ENCODE data around the gene SLC15A5.

The SLC15A5 gene, protein sequence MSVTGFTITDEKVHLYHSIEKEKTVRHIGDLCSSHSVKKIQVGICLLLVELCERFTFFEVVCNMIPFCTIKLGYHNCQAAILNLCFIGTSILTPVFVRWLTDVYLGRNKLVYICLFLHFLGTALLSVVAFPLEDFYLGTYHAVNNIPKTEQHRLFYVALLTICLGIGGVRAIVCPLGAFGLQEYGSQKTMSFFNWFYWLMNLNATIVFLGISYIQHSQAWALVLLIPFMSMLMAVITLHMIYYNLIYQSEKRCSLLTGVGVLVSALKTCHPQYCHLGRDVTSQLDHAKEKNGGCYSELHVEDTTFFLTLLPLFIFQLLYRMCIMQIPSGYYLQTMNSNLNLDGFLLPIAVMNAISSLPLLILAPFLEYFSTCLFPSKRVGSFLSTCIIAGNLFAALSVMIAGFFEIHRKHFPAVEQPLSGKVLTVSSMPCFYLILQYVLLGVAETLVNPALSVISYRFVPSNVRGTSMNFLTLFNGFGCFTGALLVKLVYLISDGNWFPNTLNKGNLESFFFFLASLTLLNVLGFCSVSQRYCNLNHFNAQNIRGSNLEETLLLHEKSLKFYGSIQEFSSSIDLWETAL

DNA sequence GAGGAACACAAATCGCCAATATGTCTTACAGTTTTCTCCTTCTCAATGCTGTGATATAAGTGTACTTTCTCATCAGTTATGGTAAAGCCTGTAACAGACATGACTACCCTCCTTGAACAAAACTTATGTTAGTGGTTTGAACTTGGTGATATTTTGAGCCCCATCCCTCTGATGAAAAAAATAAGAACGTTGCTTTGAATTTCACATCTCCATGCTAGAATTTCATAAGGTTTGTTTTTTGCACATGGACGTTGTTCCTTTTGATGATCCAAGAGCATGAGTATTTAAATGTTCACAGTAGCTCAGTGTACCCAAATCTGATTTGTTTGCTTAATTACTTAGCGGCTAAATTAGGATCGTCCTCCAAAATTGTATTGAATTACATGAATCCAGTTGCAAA lies at the start of gene SLC15A5:
Gene SLC15A5, minus strand, starts transcription at position 101 of the 400 bp plus-strand sequence. Its CDS starts 0 bp downstream, at position 101.
- no peak for DNase-seq

DNA sequence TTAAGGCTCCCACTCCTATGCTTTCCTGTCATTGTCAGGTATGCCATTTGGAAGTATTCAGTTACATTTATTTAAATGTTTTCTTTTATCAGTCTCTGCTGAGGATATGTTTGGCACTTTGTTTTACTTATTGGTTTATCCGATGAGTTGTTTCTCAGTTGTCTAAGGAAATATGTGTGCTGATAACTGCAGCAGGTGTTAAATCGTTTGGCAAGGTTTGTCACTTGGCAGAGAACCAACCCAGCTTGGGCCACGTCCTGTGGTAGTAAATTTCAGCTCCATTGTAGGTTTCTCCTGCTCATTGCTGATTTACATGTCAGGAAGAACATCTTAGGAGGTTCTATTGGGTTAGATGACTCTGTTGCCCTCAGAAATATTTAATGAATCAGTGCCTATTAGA lies 47.9 kb upstream of the SLC15A5 start:
- DNase-seq, result peak; percentile 79 to 97

DNA sequence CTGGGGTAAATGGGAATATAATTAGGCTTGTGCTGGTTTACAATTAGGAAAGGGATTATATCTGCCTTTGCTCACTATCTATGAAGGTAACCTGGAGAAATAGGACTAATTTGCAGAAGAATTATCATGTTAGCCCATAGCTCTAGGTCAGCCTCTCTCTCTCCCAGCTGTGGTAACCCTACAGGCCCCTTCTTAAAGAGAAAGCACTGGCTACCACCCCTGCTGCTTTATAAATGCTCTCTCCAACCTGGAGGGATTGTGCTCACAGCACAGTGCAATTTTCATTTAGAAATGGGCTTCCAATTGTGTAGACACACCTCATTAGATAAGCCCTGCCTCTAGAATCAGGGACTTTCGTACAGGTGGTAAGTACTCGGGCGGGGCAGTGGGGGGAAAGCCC lies 47.3 kb upstream of the SLC15A5 start:
- peak; percentile 90 to 98 for DNase-seq

DNA sequence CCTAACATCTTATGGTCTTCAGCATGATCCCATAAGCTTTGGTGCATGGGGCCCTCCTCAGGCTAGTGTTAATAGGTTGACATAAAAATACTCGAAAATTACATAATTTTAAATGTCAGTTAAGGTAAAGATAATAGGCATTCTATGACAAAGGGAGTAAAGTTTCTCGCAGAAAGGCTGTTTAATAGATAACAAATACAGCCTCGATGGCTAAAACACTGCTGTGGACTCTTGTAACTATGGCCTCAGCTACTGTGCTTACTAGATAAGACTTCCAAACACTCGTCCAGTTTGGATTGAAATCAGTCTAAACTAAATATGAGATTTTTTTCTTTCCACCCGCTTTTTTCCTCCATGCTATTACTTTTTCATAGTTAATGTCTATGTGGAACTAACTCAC lies 46.8 kb upstream of the SLC15A5 start:
- peak; percentile 29 to 84 for DNase-seq

DNA sequence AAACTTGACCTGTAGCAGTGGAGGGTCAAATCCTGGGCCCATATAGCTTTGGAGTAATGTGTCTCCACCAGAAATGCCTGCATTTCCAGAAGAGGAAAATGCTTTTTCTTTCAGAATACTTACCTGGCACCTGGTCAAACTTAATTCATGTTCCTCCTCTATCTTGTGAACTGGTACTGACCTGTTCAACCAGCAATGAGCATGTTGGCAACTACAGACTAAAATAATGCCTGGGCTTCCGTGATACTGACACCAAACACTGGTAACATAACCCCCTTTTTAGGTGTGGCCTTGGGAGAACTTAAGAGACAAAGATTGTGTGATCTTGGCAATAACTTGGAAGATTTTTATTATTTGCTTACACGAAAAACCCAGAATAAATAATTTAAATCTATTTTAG lies 46.2 kb upstream of the SLC15A5 start:
- peak in 1 of 2 experiments; percentile 46 for DNase-seq

DNA sequence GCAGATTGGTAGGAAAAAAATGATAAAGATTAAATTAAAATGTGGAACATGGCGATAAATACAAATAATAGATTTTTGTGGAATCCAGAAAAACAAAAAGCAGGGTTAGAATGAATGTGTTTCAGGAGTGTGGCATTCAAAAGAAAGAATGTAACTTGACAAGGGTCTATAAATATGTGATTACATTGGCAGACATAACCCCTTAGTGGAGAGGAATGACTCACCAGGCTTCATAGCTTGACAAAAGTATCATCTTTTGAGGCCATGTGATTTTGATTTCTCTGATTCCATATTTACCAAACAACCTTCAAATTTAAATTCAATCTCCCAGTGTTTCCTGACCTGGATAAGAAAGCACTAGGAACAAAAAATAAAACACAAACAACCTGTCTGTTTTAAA lies 45.5 kb upstream of the SLC15A5 start:
- DNase-seq, result no peak

DNA sequence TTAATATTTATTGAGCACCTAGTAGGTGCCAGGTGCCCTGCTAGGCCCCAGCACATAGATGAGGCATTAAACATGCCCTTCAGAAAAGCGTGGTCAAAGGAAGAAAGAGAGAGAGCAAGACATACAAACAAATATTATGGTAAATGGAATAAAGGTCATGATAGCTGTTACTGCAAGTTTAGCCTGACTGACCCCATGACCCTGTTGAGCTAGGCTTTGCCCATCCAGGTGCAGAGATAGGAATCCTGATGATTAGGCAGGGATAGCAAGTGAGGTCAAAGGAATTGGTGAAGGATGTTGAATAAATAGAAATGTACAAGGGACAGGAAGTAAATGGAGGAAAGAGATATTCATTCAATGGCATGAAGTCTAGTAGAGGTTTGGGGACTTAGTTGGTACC lies 33.4 kb upstream of the SLC15A5 start:
- DNase-seq, result no peak

DNA sequence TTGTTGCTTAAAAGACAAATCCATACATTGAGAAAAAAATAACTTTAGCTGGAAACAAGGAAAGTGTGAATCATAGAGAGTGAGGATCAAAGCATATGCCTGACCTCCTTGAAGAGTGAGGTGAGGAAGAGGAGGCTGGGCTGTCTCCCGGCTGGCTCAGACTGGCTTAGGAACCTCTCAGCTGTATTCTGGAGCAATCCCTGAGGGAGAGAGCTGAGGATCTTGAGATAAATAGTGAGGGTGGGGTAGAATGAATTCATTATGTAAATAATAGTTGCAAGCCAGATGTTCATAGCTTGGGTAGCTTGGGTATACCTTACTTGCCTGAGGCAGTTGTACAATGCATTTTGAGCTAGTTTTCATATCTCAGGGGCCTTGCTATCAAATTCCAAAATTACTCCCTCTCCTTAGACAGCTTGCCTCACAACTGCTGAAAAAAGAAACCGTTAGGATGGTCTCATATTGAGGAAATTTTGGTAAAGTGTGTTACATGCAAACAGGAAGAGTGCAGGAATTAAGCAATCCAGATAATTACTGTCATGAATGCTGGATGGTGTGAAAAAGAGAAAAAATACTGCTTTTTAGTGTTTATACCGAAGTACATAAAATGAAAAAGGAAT lies 30.5 kb upstream of the SLC15A5 start:
- no peak for DNase-seq

DNA sequence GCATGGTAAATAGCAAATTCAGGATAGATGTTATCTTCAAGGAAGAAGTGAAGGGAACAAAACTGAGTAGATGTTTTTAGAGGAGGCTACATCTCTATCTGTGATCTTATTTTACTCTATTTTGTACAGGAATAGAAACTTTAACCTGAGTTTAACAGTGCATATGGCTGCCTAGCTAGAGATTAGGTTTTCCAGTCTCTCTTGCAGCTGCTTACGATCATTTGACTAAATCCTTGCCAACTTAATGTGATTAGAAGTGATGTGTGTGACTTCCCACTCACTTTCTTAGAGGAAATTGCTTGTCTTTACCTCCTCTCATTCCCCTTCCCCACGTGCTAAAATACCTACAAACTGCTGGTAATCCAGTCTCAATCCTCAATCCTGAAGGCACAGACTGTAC lies 26.5 kb upstream of the SLC15A5 start:
- DNase-seq, result no peak

DNA sequence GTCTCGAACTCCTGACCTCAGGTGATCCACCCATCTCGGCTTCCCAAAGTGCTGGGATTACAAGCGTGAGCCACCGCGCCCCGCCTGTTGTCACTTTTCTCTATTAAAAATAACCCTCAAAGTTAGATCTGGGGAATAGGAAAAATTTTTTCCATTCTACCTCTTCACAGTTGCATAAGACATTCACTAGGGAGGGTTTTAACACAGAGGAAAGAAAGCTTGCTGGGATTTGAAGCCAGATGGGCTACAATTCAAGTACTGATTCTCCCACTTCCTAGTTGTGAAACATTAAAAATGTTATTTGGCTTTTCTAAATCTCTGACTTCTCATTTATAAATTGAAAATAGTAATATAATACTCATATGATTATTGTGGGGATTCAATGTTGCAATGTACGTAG lies 23.3 kb upstream of the SLC15A5 start:
- DNase-seq, result no peak

DNA sequence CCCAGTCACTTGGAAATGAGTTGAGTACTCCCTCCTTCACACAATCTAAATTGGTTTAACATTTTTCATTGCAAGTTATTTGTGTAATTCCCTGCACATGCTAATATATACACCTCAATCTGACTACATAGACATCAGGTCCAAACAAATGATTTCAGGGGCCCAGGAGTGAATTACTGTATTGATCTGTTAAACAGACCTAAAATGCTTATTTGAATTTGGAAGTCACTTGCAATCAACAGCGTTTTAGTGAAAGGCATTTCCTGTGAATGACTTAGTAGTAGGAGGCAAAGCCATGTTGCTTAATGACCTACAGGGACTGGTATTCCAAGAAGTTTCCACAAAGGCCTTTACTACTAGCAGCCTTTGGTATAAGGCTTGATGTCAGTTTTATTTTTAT lies 22.6 kb upstream of the SLC15A5 start:
- no peak for DNase-seq

DNA sequence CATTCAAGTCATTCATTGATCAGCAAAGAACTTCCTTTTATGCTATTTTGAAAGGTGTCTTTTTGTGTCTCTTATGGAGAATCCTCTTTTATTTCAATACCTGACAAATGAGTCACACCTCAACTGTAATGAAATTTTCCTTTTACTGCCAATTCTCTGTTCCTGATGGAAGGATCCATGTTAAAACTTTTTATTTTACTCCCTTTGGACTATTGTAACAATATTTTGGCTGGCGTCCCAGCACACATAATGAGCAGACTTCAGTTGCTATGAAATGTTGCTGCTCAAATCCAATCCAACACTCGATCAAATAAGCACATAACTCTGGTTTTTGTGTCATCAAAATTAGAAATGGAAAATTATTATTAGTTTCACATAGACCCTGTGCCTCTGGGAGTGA lies 21.9 kb upstream of the SLC15A5 start:
- DNase-seq, result no peak

DNA sequence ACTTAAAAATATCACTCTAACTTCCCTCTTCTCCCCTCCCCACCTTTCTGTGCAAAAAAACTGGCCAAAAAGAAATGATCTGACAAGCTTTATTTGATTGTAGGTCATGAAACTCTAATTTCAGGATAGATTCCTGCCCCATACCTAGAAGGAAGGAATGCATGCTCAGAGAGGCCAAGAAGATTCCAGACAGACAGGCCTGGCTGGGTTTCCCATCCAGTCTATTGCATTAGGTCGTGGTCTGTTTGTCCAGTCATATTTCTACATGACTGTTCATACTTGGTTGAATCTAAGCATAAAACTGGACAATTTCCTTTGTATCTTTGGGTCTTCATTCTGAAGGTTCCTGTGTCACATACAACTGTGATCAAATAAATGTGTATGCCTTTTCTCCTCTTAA lies 20.0 kb upstream of the SLC15A5 start:
- no peak for DNase-seq

DNA sequence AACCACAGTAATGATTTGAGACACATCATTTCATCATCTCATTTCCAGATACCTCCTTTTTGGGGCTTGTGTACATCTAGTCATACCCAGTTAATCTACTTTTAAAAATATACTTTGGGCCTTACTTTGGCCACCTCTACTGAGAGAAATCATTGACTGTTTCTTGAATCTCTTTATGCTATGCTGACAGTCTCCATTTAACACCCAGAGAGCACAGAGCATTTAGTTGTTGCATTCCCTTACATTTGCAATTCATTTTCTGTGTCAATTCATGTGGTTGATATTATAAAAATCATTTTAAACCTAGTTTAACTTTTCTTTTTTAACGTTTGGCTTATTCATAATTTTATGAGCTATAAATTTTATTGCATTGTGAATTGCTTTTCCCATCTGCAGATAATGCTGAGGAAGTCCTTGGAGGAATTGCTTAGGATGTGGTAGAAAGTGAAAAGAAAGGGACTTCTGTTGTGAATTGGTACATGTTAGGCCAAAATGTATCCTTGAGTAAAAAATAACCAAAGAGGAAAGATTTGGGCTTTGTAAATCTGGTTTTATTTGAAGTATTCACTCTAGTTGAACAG lies 17.0 kb upstream of the SLC15A5 start:
- DNase-seq, result no peak

DNA sequence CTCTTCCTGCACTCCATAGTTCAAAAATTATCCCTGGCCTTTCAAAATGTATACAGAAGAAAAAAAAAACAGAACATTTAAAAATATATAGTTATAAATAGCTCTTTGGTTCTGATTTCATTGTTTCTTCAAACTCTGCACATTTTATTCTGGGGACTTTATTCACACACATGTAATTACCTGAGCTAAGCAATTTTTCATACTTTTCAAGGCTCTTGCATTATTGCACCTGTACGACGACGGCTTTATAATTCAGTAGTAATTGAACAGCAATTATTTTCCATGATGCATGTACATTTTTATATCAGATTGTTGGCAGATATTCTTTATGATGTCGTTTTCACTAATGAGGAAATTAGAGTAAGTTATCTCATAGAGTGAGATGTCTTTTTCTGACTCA lies 13.5 kb upstream of the SLC15A5 start:
- DNase-seq, result no peak

DNA sequence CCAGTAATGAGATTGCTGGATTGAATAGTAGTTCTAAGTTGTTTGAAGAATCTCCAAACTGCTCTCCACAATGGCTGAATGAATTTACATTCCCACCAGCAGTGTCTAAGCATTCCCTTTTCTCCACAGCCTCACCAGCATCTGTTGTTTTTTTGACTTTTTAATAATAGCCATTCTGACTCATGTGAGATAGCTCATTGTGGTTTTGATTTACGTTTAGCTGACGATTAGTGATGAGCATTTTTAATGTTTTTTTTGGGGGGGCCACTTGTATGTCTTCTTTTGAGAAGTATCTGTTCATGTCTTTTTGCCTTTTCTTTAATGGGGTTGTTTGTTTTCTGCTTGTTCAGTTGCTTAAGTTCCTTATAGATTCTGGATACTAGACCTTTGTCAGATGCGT lies 8.1 kb upstream of the SLC15A5 start:
- DNase-seq, result no peak

DNA sequence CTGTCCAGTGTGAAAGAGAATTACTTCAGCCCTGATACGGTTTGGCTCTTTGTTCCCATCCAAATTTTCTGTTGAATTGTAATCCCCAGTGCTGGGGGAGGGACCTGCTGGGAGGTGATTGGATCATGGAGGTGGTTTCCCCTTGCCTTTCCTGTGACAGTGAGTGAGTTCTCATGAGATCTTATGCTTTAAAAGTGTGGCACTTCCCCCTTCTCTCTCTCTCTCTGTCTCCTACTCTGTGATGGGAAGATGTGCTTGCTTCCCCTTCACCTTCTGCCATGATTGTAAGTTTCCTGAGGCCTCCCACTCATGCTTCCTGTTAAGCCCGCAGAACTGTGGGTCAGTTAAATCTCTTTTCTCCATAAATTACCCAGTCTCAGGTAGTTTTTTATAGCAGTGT lies 5.5 kb upstream of the SLC15A5 start:
- DNase-seq, result no peak

DNA sequence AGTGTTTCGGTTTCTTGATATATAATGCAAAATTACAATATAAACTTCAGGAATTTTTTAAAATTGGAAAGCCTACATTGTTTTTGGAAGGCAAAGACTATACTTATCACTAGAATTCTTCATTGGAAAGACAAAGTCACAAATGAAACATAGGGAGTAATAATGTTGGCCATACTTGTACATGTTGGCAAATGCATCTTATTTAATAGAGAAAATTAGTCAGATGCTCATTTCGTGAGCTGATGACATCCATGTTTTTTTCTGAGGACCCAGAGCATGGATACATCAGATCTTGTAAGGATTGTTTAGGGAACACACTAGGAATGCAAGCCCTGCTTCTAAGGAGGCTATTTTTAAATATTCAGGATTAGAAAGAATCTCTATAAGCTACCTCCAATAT lies 4.6 kb upstream of the SLC15A5 start:
- DNase-seq, result no peak

DNA sequence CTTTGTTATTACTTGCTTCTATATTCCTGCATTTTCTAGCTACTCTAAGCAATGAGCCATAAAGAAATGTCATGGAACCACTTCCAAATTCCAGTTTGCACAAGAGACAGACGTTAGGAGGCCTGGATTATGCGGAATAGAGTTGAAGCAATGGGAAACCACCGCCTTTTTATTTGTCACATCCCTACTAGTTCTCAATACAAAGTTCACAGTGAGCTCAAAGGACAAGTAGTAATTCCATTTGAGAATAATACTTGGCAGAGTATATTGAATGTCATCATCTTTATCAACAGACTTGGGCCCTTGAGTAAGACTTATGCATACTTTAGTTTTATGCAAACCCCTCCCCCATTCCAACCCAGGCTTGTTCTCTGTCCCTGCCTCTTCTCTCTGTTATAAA lies 3.7 kb upstream of the SLC15A5 start:
- DNase-seq, result no peak

DNA sequence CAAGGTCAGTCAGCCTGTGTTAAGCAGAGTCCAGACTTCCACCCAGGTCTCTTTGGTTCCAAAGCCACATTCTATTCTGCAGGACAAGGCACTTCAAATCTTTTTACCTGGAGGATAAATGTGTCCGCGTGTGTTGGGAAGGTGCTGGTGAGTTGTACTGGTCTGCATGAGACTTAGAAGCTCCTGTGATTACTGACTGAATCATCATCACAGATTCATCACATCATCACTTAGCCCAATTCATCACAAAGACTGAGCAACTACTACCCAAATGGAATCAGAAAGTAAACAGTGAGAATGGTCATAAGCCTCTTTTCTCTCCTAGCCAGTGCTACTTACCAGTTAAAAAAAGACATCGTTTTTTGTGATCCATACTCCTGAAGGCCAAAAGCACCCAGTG lies 5.3 kb downstream of the SLC15A5 start:
- DNase-seq, result no peak

DNA sequence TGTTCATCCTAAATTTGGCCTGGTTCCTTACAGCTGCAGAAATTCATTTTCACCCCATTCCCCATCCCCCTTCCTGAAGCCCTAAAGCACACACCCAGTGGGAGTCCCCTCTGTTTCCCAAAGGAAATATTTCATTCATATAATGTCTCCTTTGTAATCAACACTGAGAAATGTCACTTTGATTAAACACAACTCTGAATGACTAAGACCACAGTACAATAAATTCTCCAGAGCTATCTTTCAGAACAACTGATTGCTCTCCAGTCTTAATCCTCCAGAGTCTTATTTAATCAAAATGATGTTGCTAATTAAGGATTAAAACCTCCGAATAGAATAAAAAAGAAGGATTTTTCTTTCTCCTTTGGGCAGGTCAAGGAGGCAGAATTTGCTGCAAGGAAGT lies 6.4 kb downstream of the SLC15A5 start:
- peak in 1 of 2 experiments; percentile 16 for DNase-seq

DNA sequence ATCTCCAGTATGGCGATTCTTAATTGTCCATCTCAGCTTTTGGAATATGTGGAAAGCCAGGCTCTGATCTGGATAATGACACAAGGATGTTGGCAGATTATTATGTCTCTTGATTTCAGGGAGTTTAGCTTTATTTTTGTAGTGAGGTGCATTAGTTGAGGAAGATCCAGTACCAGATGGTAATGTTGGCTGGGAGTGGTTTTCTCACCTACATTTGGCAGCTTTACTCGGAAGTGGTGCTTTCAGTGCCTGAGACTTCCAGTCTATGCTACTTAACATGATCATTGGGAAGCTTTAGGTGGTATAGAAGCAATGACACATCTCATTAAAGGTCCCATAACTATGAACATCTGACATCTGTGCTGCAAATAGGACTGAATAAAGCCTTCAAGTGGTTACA lies 7.5 kb downstream of the SLC15A5 start:
- DNase-seq, result no peak

DNA sequence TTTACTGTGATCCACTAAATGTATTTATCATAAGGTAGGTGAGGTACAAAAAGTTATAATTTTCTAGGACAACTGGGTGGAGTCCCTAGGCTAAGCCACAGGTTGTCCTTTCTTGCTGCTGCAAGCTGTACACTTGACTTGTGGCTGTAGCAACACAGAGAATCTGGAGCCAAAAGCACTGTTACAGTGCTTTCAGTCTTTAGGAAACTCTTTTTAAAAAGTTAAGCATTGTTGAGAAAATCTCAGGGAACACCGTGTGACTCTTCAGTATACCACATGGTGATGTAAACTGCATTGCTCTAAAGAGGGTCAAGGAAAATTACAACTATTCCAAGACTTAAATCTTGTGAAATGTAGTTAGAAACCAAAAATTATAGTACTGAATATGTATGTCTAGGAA lies 11.4 kb downstream of the SLC15A5 start:
- DNase-seq, result no peak

DNA sequence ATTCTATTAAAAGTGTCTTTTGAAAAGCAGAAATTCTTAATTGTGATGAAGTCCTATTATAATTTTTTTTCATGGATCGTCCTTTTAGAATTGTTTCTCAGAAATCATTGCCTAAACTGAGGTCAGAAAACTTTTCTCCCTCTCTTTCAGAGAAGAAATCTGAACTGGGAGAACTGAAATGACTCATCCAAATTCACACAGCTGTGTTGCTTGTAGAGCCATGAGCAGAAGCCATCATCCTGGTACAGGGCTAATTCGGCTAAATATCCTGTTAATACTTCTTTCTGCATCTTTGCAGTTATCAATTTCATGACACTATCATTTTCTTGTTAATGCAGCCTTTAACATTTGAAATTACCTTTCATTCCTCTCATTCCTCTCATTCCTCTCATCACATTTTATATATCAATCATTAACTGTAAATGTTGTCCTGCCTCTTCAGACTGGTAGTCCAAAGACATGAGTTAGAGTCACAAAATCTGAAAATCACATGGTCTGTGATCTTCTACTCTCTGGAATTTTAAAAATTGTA lies 15.5 kb downstream of the SLC15A5 start:
- DNase-seq, result no peak

All from NCI-H2081 (cell line).